Large intestine (tissue), 3 donors: ENCODE measurements around the gene TMEM221. TPM values are rescaled to one million over a fixed set of nuclear protein-coding genes. Genes with fewer than 3 reads are reported as not detected.
A peak's percentile ranks its signal among the peaks of the same experiment; 100 is the strongest.

Experiments used
- DNase-seq, 2 donors: peaks; one replicate each; pipeline versions ENCODE4 v3.0.0 to v3.0.0-alpha.2; 2013
- H3K27ac ChIP-seq: one replicate; pipeline ENCODE4 v1.5.1; 2013; ENCODE audit warnings: low read length
- H3K27me3 ChIP-seq: 2 replicates; pipeline ENCODE4 v1.6.1; 2013; ENCODE audit warnings: low read length; ENCODE audit not compliant: control insufficient read depth, insufficient read depth
- H3K36me3 ChIP-seq: 2 replicates; pipeline ENCODE4 v1.6.1; 2013; ENCODE audit warnings: low read length; ENCODE audit not compliant: control insufficient read depth, insufficient read depth
- H3K4me1 ChIP-seq: one replicate; pipeline ENCODE4 v1.6.1; 2013; ENCODE audit warnings: low read length; ENCODE audit not compliant: control insufficient read depth, insufficient read depth
- H3K4me3 ChIP-seq: one replicate; pipeline ENCODE4 v1.5.1; 2013; ENCODE audit warnings: low read length
- H3K9me3 ChIP-seq: one replicate; pipeline ENCODE4 v1.6.1; 2013; ENCODE audit warnings: mild to moderate bottlenecking, low read depth, low read length, moderate library complexity; ENCODE audit not compliant: control insufficient read depth
- WGBS: methylation state at CpG from one replicate; pipeline ENCODE4 v1.1.5; 2013; ENCODE audit warnings: low lambda C conversion rate; ENCODE audit not compliant: insufficient coverage; 5-methylcytosine and 5-hydroxymethylcytosine counted together
- polyA plus RNA-seq: library from polyadenylated mRNA; unstranded; fragments of 120-200 nt; gene quantifications from one replicate; pipeline ENCODE4 v1.2.1, GENCODE V29; 2013

Gene TMEM221
- polyA plus RNA-seq, 1 donor: 0.46 TPM

DNA sequence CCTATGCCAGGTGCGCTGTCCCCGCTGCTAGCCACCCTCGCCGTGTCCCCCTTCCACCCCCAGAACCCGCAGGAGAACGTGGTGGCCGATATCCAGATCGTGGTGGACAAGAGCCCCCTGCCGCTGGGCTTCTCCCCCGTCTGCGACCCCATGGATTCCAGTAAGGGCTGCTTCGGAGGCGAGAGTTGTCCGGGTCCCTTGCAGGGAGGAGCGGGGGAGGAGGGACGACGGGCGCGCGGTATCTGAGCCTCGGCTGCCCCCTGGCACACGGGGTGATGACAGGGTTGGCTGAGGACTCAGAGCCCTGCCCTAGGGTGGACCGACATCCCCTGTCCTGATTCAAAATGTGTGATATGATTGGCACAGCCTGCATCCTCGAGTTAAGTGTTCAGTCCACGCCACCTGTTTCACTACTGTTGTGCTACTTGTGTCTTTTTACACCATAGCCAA lies 28.0 kb downstream of the TMEM221 start:
- peaks cover 13% of the 10 kb centered on the region for H3K36me3 ChIP-seq
- peak in 1 of 2 donors; percentile 48 for DNase-seq
- WGBS: no CpG with 5 or more reads among the region's 25 CpGs
- H3K27me3 ChIP-seq: peaks cover 2% of the 10 kb centered on the region
- H3K4me1 ChIP-seq: peaks cover 7% of the 10 kb centered on the region
- no peaks in the 10 kb centered on the region for H3K9me3 ChIP-seq
- no peak overlapping the region for H3K27ac ChIP-seq
- H3K4me3 ChIP-seq: peak overlapping the region; percentile 75

DNA sequence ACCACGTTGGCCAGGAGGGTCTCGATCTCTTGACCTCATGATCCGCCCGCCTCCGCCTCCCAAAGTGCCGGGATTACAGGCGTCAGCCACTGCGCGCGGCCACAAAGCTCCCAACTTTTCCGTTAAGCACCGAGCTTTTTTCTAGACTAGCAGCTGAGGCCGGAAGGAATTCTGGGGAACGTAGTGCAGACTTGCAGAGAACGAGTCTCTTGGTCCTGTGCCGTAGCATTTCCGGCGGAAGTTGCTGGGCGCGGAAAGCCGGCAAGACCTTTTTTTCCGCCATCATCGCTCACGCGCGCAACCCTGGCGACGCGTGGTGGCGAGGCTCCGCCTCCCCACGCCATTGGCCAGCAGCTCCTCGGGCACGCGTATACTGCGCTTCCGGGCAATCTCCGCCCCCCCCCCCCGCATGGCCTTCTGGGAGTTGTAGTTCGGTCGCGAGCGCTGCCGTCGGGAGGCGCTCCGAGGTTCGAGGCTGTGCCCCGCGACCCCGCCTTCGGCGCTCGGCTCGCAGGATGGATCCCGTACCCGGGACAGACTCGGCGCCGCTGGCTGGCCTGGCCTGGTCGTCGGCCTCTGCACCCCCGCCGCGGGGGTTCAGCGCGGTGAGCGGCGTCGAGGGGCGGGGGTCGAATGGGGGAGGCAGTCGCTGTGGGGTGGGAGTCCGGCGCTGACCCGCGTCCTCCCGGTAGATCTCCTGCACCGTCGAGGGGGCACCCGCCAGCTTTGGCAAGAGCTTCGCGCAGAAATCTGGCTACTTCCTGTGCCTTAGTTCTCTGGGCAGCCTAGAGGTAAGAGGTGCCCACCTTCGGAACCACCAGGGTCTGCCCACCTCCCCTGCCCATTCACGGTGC lies 28.6 kb downstream of the TMEM221 start, which contains the start of gene MVB12A:
TSS of gene MVB12A (plus strand) at position 427 of the 854 bp plus-strand sequence. CDS start at position 516, 89 bp downstream.
- Histone ChIP-seq H3K27me3 (peaks cover 2% of the 10 kb centered on the region), H3K27ac (peak within 1 kb of the TSS; percentile 61), H3K36me3 (peaks cover 13% of the 10 kb centered on the region), H3K4me3 (peak within 1 kb of the TSS; percentile 75), H3K4me1 (peaks cover 5% of the 10 kb centered on the region), H3K9me3 (no peaks in the 10 kb centered on the region)
- no CpG with 5 or more reads among the region's 85 CpGs for WGBS
- DNase-seq: peak; percentile 100

DNA sequence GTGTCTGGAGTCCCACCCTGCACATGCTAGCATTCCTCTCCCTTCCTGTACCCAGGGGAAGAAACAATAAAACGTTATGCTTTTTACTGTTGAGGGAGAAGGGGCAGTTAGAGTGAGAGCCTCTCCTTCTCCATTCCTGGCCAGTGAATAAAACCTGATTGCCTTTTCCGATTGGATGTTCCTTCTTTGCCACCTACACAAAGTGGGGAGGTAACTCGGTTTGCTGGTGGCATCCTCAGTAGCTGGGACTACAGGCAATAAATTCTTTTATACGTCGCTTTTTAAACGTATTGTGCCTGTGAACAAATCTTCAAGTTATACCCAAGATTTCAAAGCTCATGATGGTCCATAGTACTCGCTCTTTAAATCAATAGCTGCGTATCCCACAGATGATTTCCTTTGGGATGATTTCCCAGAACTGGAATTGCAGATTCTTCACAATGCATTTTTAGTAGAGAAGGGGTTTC lies 29.3 kb downstream of the TMEM221 start:
- peak overlapping the region; percentile 61 for H3K27ac ChIP-seq
- WGBS: no CpG with 5 or more reads among the region's 8 CpGs
- H3K4me1 ChIP-seq: peaks cover 3% of the 10 kb centered on the region
- H3K36me3 ChIP-seq: peaks cover 13% of the 10 kb centered on the region
- peaks cover 4% of the 10 kb centered on the region for H3K27me3 ChIP-seq
- DNase-seq: no peak
- no peaks in the 10 kb centered on the region for H3K9me3 ChIP-seq
- H3K4me3 ChIP-seq: peak overlapping the region; percentile 47

DNA sequence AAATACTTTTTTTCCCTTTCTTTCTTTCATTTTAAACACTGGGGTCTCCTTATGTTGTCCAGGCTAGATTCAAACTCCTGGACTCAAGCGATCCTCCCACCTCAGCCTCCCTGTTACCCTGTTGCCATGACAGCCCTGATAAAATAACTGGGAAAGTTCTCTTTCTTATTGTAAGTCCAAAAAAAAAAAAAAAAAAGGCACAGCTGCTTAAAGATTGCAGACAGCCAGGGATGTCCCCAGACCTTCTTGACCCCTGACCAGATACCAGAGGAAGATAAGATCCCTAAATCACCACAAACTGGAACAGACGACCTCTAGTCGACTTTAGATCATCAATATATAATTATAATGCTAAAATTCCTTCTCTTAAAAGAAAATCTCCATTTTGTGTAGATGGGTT lies 29.8 kb downstream of the TMEM221 start:
- no peak overlapping the region for H3K4me3 ChIP-seq
- no peak overlapping the region for H3K27ac ChIP-seq
- WGBS: no CpG with 5 or more reads among the region's 3 CpGs
- no peaks in the 10 kb centered on the region for H3K9me3 ChIP-seq
- peaks cover 4% of the 10 kb centered on the region for H3K27me3 ChIP-seq
- no peak for DNase-seq
- peaks cover 3% of the 10 kb centered on the region for H3K4me1 ChIP-seq
- peaks cover 10% of the 10 kb centered on the region for H3K36me3 ChIP-seq

DNA sequence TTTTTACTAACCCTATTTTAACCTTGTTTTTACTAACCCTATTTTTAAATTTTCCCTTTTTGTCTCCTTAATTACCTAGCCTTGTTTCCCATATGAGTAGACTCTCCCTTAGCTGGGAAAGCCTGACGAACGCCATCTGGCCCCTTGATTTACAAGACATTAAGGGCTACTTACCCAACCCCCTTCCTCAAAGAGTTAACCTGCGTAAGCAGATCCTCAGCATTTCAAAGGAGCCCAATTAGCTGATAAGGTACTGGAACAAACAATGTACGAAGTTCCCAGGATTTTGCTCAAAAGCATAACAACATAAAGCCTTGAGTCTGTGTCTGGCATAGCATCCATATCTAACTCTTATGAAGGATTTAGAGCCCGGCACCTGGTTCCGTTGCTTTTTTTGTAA lies 33.3 kb downstream of the TMEM221 start:
- H3K4me3 ChIP-seq: no peak overlapping the region
- H3K27me3 ChIP-seq: peaks cover 4% of the 10 kb centered on the region
- WGBS: 0% methylated on average over 1 of the region's 6 CpGs
- H3K9me3 ChIP-seq: no peaks in the 10 kb centered on the region
- no peaks in the 10 kb centered on the region for H3K36me3 ChIP-seq
- H3K4me1 ChIP-seq: peaks cover 3% of the 10 kb centered on the region
- H3K27ac ChIP-seq: no peak overlapping the region
- DNase-seq: no peak

- no peaks in the 10 kb centered on the region for H3K36me3 ChIP-seq
- H3K4me3 ChIP-seq: no peak overlapping the region
- H3K4me1 ChIP-seq: peaks cover 2% of the 10 kb centered on the region
- WGBS: 100% methylated on average over 1 of the region's 8 CpGs
- H3K27ac ChIP-seq: no peak overlapping the region
- H3K9me3 ChIP-seq: no peaks in the 10 kb centered on the region
- DNase-seq: no peak
- peaks cover 4% of the 10 kb centered on the region for H3K27me3 ChIP-seq
Observed at GRCh38 chr19:17414097-17414496, 34.4 kb downstream of the TMEM221 start.

GRCh38 chr19:17411801-17412200 lies 36.7 kb downstream of the TMEM221 start:
- Histone ChIP-seq H3K4me3 (no peak overlapping the region), H3K27ac (no peak overlapping the region), H3K9me3 (no peaks in the 10 kb centered on the region), H3K4me1 (no peaks in the 10 kb centered on the region), H3K36me3 (no peaks in the 10 kb centered on the region), H3K27me3 (peaks cover 4% of the 10 kb centered on the region)
- WGBS: no CpG with 5 or more reads among the region's 11 CpGs
- DNase-seq: no peak

DNA sequence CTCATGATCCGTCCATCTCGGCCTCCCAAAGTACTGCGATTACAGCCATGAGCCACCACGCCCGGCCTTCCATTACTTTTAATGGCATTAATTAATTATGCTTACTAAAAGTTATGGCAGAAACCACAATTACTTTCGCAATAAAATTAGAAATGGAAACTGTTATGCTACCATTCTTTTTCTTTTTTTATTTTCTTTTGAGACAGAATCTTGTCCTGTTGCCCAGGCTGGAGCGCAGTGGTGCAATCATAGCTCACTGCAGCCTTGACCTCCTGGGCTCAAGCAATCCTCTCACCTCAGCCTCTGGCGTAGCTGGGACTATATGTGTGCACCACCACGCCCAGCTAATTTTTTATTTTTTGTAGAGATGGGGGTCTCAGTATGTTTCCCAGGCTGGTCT lies 38.5 kb downstream of the TMEM221 start:
- H3K4me1 ChIP-seq: no peaks in the 10 kb centered on the region
- no peak overlapping the region for H3K27ac ChIP-seq
- no peak overlapping the region for H3K4me3 ChIP-seq
- H3K9me3 ChIP-seq: no peaks in the 10 kb centered on the region
- H3K36me3 ChIP-seq: no peaks in the 10 kb centered on the region
- peaks cover 2% of the 10 kb centered on the region for H3K27me3 ChIP-seq
- 100% methylated on average over 1 of the region's 9 CpGs for WGBS
- no peak for DNase-seq

DNA sequence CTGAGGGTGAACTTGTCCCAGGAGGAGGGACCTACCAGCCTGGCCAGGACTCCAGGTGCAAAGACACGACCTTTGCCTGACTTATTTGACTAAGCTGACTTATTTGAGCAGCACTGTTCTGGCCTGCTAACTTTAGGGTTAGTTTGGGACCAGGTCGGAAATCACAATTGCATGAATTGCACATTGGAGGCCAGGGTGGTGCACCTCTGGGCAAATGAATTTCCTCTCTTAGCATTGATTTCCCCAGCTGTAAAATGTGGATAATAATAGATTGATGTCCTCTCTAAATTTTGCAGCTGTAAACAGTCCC lies 41.6 kb downstream of the TMEM221 start:
- DNase-seq: no peak
- Histone ChIP-seq H3K4me3 (peak overlapping the region; percentile 3), H3K36me3 (peaks cover 2% of the 10 kb centered on the region), H3K4me1 (no peaks in the 10 kb centered on the region), H3K27ac (no peak overlapping the region), H3K27me3 (no peaks in the 10 kb centered on the region), H3K9me3 (no peaks in the 10 kb centered on the region)
- no CpG with 5 or more reads among the region's 2 CpGs for WGBS

GRCh38 chr19:17406046-17406886 lies 42.2 kb downstream of the TMEM221 start:
- Histone ChIP-seq H3K36me3 (peaks cover 2% of the 10 kb centered on the region), H3K27me3 (no peaks in the 10 kb centered on the region), H3K4me3 (peak overlapping the region; percentile 23), H3K4me1 (no peaks in the 10 kb centered on the region), H3K27ac (peak overlapping the region; percentile 73), H3K9me3 (no peaks in the 10 kb centered on the region)
- DNase-seq: no peak
- WGBS: no CpG with 5 or more reads among the region's 10 CpGs
